Measurements from ENCODE around the gene TMEM184B. TPM values are rescaled to one million over a fixed set of nuclear protein-coding genes. Genes with fewer than 3 reads are reported as not detected.

Gene TMEM184B
- 10 to 100 TPM; 36.2 to 51.6 (median 46.1) TPM for total RNA-seq
- 10 to 100 TPM; 20.8 to 29.7 TPM for polyA plus RNA-seq
- long read RNA-seq, donor 1, full-length matches to known transcripts = 40 of 74 reads
- long read RNA-seq, donor 1, partial matches to known transcripts = 24 of 74 reads
- long read RNA-seq, donor 1, other reads (novel, unspliced or antisense) = 10 of 74 reads
- long read RNA-seq, donor 2, full-length matches to known transcripts = 41 of 59 reads
- long read RNA-seq, donor 2, partial matches to known transcripts = 11 of 59 reads
- long read RNA-seq, donor 2, other reads (novel, unspliced or antisense) = 7 of 59 reads
- long read RNA-seq, donor 3, full-length matches to known transcripts = 53 of 121 reads
- long read RNA-seq, donor 3, partial matches to known transcripts = 60 of 121 reads
- long read RNA-seq, donor 3, other reads (novel, unspliced or antisense) = 8 of 121 reads

DNA sequence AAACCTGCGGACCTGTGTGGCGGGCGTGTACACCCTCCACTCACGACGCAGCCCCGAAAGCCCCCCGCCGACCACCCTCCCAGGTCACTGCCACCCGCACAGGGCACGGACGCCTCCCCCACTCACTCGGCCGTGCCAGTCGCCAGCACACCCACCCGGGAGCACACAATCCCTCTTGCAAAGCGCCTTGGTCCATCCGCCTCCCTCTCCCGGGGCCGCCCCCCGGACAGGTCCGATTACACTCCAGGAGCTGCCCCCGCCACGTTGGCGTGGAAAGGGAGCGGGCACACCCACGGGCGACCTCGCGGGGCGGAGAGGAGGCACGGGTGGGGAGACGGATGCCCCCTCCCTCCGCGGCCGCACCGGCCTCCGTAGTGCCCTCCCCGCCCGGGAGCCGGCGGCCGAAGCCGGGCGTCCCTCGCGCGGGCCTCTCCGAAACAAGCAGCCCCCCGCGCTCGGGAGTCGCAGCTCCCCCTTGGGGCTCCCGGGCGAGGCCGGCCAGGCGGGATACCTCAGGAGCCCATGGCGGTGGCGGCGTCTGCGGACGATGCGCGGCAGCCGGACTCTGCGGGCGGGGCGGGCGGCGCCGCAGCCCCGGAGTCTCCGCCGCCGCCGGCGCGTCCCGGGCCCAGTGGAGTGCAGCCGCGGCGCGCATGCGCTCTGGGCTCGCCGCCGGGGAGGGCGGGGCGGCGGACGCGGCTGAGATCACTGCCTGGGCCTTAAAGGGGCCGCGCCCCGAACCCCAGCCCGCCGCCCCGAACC is at the start of gene TMEM184B:
Gene TMEM184B (minus strand): TSS at position 638 of the 762 bp plus-strand sequence. CDS start 25,049 bp downstream, outside the sequence.
- WGBS, 2 donors = 1% methylated on average over 71 to 96 of the region's 97 CpGs
- peaks cover 22 to 61% (median 51%) of the 10 kb centered on the region in 9 donors for H3K4me1 ChIP-seq
- ATAC-seq (peak; percentile 86 to 97 (median 92)), DNase-seq (peak; percentile 71 to 84)
- H3K9me3 ChIP-seq = no peaks in the 10 kb centered on the region
- TF ChIP-seq, protein P1, sequence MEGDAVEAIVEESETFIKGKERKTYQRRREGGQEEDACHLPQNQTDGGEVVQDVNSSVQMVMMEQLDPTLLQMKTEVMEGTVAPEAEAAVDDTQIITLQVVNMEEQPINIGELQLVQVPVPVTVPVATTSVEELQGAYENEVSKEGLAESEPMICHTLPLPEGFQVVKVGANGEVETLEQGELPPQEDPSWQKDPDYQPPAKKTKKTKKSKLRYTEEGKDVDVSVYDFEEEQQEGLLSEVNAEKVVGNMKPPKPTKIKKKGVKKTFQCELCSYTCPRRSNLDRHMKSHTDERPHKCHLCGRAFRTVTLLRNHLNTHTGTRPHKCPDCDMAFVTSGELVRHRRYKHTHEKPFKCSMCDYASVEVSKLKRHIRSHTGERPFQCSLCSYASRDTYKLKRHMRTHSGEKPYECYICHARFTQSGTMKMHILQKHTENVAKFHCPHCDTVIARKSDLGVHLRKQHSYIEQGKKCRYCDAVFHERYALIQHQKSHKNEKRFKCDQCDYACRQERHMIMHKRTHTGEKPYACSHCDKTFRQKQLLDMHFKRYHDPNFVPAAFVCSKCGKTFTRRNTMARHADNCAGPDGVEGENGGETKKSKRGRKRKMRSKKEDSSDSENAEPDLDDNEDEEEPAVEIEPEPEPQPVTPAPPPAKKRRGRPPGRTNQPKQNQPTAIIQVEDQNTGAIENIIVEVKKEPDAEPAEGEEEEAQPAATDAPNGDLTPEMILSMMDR (IDR thresholded peaks at IDR 0.05) = no peak
- H3K36me3 ChIP-seq = no peaks in the 10 kb centered on the region
- intact Hi-C loops (cut with DNase I) = loop anchor here in 8 of 10 donors (2.0 to 5.0 kb wide), 4 partner anchors 40 to 45 kb away; partner anchors contain the start of gene CSNK1E (in 3 of the 8)
- peak within 1 kb of the TSS; percentile 89 to 99 (median 97) for H3K27ac ChIP-seq
- no peaks in the 10 kb centered on the region for H3K27me3 ChIP-seq
- H3K4me3 ChIP-seq = peak within 1 kb of the TSS; percentile 87 to 100 (median 96)

DNA sequence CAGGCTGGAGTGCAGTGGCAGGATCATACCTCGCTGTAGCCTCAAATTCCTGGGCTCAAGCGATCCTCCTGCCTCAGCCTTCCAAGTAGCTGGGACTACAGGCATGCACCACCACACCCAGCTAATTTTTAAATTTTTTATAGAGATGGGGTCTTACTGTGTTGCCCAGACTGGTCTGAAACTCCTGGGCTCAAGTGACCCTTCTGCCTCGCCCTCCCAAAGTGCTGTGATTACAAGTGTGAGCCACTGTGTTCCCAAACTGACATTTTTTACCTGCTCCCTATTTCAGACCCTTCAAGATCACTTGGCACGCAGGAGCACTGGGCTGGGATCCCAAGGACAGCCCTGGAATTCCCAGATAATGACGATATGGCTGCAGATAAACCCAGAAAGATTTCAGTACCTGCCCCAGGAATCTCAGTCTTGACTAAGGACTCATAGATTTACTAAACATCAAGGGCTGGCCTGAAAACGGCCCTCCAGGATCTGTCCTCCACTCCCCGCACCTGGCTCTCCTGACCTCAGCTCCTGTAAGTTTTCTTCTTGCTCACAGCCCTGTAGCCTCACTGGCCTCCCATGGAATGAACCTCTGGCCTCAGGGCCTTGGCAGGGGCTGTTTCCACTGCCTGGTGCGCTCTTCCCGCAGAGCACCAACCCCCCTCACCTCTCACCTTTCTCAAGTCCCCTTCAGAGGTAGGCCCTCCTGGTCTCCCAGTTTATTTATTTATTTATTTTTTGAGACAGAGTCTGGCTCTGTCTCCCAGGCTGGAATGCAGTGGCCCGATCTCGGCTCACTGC is 48.0 kb upstream of the TMEM184B start:
- no peak for DNase-seq
- no peaks in the 10 kb centered on the region for H3K36me3 ChIP-seq
- intact Hi-C loops (cut with DNase I) = no loop called here
- ATAC-seq = no peak
- TF ChIP-seq, protein P1 (IDR thresholded peaks at IDR 0.05) = no peak
- H3K4me3 ChIP-seq = no peak overlapping the region
- no peak overlapping the region for H3K27ac ChIP-seq
- H3K9me3 ChIP-seq = no peaks in the 10 kb centered on the region
- peaks cover 9 to 21% (median 17%) of the 10 kb centered on the region in 9 donors for H3K4me1 ChIP-seq
- H3K27me3 ChIP-seq = no peaks in the 10 kb centered on the region
- WGBS, 2 donors = 90 to 94% methylated on average over 11 of the region's 11 CpGs

DNA sequence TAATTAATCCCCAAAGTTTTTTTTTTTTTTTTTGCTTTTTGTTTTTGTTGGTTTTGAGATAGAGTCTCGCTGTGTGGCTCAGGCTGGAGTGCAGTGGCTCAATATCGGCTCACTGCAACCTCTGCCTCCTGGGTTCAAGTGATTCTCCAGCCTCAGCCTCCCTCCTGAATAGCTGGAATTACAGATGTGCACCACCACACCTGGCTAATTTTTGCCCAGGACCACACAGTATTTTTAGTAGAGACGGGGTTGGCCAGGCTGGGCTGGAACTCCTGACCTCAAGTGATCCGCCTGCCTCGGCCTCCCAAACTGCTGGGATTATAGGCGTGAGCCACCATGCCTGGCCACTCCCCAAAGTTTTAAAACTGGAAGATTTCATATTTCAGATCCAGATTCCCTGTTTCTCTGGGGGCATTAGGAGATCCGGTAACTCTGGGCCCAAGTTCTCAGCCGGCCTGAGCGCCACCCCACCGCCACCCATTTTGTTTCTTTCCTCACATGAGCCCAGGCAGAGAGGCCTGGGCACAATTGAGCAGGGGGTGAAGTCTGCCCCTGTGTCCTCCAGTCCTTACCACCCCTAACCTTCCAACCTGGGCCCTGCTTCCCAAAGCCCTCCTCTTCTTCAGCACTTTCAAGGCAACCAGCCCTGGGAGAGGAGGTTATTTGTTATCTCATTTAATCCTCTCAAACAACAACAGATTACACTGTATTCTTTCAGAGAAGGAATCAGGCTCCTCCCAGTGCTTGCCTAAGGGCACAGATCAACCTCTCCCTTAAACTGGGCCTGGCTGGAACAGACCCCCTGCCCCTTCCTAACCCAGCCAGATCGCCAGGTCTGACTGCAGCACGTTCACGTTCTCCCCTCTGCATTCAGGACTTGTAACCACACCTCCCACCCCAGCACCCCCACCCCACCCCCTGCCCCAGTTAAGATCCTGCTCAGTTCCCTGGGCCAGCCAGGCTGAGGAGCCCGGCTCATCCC is 46.3 kb upstream of the TMEM184B start:
- TF ChIP-seq, protein P1 (IDR thresholded peaks at IDR 0.05) = no peak
- Histone ChIP-seq H3K4me3 (peak overlapping the region in 1 of 10 donors; percentile 59), H3K27ac (peak overlapping the region; percentile 88 to 98 (median 96)), H3K9me3 (no peaks in the 10 kb centered on the region), H3K36me3 (peaks cover 0 to under 1% (median 0%) of the 10 kb centered on the region in 9 donors), H3K27me3 (no peaks in the 10 kb centered on the region), H3K4me1 (peaks cover 23 to 38% (median 32%) of the 10 kb centered on the region in 9 donors)
- DNase-seq (no peak), ATAC-seq (no peak)
- intact Hi-C loops (cut with DNase I) = loop anchor here in 3 of 10 donors (5.0 to 10.0 kb wide), 2 partner anchors 47 to 114 kb away; partner anchors contain the start of genes MAFF (in 2 of the 3) and TMEM184B (in 2 of the 3)
- WGBS, 2 donors = 88 to 95% methylated on average over 14 of the region's 14 CpGs
